T-helper 9 cell (primary cell): ENCODE data around the gene CLCN5.
"Not testable (repeated sequence)": the region's sequence is repeated elsewhere in the genome, so short reads cannot be mapped to it uniquely, and the experiment has no call there.

Source experiments
- DNase-seq: peaks from one replicate; pipeline ENCODE4 v3.0.0-alpha.2; 2020

CLCN5 gene

DNA sequence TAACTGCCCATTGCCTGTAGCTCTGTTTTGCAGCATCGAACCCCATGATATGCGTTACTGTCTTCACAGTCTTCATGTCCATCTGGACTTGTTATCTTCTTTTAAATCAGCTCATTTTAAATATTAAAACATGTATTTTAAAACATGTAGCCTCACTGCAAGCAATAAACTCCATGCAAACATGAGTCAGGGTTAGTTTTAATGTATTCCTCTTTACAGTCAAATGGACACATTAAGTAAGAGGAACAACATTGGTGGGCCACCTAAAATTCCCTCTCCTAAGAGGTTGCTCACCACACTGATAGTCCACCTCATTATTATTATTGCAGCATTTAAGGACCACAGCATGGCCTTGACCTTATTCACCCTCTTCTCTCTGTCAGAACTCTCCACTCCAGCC, 74.1 kb downstream of the CLCN5 start:
- no peak for DNase-seq

DNA sequence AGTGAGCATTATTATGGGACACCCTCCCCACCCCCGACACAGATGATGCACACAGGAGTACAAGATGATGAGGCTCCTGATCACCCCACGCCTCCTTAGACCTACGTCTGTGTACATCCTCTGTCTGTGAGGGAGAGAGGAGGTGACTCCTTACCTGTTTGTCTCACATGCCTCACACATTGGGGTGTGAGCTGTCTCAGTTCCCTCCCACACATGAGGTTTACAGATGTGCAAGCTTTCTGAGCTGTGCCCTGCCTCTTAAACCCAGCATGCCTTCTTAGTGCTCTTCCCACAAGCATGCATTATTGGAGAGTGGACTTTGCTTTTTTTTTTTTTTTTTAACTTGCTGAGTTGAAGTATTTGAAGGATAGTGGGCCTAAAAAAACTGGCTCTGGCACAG, 76.7 kb downstream of the CLCN5 start:
- no peak for DNase-seq

DNA sequence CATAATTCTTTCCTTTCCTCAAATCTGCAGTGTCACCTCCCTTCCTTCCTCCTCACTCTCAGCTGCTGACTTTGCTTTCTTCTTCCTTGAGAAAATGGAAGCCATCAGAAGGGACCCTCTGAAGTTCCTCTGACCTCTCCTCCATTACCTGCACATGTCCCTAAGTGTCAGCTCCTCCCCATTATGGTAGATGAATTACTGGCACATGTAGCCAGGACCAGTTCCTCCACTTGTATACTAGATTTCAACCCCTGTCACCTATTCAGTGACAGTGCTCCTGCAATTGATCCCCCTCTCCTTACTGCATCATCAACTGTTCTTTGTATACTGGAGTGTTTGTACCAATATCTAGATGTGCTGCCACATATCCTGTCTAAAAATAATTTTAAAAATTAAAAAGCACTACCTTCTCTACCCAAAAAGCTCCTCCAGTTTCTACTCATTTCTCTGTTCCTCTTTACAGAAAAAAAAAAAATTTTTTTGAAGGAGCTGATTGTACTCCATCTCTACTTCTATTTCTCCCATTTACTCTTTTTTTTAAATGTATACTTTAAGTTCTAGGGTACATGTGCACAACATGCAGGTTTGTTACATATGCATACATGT, 78.6 kb downstream of the CLCN5 start:
- DNase-seq, result no peak

DNA sequence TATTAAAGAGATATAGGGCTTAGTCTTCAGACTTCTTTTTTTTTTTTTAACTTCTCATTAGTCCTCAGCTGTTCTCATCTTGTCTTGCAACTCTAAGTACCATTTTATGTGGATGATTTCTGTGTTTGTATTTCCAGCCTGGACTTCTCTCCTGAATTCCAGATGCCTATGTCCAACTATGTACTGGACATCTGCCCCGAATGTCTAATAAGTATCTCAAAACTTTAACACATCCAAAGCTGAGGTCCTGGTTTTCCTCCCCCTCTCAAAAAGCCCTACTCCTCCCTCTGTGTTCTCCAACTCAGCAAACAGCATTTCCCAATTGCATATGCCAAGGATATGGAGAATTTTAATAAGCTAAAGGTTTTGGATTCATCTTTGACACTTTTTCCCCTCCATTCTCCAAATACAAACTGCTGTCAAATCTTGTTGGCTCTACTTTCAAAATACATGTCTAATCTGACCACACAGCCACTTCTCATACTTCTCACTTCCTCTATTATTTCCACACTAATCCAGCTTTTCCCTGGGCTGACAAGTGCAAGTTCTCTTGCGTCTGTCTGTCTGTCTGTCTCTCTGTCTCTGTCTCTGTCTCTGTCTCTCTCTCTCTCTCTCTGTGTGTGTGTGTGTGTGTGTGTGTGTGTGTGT, 79.8 kb downstream of the CLCN5 start:
- no peak for DNase-seq

DNA sequence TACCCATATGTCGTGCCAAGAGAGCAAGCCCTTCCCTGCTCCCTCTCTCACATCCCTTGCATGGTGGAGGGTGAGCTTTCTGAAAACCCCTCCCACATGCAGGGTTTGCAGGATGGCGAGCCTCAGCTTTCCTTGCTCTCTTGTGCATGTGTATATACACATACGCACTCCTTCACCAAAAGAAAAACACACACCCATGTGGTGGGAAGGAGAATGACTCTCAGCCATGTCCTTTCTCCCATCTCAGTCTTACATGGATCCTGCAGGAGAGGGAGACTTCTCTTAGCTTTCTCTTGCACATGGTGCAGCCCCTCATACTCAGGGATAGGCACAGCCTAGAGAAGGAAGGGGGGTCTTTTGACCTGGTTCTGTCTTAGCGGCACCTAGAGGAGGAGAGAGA, 81.1 kb downstream of the CLCN5 start:
- DNase-seq, result no peak

DNA sequence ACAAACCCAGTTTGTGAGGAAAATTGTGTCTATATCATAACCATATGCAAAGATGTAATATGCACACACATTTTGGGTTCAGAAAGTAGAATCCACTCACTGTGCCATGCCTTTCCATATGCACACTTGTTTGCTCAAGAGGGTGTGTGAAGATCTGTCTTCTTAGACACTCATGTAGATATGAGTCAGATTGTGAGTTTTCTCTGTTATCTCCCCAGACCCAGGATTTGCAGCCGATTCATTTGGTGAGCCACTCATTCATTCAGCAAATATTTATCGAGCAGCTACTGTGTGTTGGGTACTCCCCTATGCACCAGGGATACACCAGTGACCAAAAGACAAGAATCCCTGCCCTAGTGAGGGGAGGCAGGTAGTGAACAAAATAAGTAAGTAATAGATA, 81.5 kb downstream of the CLCN5 start:
- DNase-seq, result no peak

DNA sequence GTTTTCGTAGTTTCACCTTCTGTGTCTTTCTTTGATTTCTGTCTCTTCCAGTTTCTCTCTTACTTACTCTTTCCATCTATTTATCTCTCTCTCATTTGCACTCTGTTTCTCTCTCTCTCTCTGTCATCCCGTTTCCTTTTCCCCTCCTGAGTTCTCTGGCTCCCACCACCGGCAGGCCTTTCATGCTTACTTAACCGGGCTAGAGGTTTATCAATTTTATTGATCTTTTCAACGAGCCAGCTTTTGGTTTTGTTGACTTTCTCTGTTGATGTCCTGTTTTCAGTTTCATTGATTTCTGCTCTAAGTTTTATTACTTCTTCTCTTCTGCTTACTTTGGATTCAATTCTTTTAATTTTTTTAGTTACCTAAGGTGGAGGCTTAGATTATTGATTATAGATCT, 103.2 kb downstream of the CLCN5 start:
- DNase-seq, result not testable (repeated sequence)

DNA sequence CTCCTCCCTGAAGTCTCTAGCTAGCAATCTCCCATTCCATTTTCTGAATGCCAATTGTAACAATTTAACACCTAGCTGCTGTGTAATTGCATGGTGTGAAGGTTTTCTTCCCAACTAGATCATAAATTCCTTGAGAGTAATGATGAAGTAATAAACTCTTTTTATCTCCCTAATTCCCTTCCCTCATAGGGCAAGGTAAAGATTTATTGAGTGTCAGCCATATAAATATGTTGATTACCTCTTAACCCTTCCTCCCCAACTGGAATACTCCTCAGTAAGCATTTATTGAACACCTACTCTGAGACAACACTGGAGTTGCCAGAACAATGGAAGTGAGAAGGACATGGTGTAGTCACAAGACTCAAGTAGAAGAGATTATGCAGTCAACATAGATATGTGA, 112.7 kb downstream of the CLCN5 start:
- DNase-seq, result no peak

DNA sequence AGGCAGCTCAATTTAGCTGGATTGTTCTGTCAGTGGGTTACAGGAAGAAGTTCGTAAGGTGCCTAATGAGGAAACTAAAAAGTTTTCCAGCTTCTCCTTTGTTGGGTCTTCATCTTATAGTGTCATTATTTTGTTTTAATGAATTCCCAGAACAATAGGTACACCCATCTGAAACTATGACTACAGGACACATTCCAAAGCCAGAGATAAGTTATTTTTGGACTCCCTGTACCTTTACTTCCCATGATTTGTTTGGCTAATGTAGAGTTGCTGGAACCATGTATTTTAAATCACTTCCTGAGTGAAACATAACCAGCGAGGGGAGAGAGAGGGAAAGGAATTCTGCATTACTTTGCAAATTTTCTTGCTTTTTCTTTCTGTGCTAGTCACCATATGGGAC, 114.0 kb downstream of the CLCN5 start:
- DNase-seq, result no peak

DNA sequence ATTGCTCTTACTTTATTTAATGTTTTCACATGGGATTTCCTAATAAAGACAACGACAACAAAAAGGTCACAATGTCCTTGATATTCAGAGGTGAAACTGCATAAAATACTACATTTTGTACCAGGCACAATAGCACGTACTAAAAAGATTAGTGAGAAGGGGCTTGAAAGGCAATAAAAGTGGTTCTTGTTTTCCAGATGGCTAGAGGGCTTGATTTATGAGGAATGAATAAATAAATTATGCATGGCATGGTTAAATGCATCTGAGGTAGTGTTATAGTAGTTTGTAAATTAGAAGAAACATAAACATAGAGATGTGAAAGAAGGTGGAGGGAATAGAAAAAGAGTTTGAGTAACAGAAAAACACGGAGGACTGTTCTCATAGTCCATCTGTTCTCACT, 123.4 kb downstream of the CLCN5 start:
- DNase-seq, result no peak

DNA sequence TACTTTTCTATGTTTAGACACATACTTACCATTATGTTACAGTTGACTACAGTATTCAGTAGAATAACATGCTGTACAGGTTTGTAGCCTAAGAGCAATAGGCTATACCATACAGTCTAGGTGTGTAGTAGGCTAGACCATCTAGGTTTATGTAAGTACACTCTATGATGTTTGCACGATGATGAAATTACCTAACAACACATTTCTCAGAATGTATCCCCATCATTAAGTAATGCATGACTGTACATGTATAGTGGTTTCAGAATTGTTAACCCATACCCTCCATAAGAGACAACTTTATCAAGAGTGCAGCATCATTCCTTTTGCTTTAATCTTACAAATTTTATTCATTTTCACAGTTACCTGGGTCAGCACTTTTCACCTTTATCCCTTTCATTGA, 126.8 kb downstream of the CLCN5 start:
- DNase-seq, result no peak

DNA sequence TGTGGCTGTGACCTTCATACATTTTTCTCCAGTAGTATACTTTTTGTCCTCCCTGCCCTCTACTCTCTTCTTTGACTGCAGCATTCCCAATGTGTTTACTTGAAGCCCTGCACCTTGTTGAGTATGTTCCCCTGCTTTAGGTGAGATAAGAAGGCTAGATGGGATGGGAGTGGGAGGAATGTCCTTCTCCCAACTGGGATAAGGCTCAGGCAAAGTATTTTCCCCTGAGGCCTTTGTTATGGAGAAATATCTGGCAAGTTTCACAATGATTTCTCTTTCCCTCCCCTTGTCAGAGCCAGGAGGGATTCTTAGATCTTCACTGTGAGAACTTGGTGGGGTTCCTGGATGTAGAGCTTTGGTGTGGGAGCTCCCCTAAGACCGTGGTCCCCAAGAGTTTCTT, 131.8 kb downstream of the CLCN5 start:
- DNase-seq, result no peak

DNA sequence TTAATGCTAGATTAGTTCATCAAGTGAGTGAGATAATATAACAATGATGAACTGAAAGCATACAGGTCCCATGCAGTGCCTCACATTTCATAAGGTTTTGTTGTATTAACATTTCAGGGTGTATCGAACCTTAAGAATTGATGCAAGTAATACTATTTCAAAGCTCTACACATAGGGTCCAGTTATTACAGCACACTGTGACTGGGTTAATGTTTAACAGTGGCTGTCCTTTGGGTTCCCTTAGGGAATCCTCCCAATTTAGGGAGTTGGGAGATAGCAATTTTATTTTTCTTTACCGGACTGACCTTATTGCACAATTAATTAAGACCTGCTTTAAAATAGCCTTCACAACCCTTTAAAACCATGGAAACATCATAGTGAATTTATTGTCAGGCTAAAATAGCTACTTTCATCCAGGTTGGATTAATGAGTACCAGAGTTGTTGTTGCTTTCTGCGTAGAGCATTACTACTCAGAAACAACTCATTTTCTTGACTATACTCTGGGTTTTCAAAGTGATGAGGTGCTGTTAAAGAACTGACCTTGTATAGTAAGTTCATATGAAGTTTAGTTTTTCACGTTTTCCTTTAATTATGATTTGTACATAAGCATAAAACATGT, 144.0 kb downstream of the CLCN5 start:
- DNase-seq, result no peak

DNA sequence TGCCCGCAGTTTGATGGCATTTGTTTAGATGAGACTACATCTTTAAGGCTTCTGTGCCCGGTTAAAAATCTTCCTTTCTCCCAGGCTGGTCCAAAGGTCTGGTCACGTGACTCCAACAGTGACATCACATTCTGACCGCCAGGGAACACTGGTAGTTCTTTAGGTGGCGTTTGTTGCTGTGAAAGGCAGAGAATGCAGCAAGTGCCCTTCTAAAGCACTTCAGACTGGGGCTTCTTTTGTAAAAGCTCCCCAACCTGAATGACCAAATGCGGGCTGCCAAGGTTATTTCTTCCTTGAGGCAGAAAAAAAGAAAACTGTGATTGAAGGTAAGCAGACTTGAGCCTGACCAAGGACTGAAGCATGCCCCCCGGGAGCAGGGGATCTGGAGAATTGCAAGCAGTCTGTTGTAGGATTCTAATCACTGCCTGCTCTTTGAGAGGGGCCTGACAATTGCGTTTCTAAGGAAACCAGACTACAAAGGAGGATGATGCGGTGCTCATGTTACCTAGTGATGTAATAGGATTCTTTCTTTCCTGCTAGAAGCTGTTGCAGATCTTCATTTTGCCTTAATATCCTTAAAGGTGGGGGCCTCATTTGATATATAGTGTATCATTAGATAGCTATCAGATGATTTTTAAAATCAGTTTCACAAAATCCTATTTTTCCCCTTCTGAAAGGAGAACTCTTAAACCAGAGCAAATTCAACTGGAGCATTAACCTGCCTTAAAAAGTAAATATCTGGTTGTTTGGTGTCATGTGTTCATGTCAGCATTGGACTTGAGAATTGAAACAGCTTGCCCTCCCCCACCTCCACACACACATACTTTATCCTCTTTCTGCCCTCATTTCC, 145.3 kb downstream of the CLCN5 start:
- DNase-seq, result no peak

DNA sequence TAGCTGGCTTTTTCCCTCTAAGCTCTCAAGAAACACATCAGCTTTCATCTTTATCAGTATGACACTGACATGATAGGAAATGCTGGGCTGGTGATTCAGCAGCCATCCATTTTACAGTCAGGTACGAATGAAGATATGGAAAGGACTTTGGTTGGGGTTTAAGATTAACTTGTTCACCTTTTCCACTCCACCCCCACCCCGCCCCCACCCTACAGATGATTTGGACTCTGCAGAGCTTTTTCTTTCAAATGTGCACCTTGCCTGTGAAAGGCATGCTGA, 145.8 kb downstream of the CLCN5 start:
- no peak for DNase-seq

DNA sequence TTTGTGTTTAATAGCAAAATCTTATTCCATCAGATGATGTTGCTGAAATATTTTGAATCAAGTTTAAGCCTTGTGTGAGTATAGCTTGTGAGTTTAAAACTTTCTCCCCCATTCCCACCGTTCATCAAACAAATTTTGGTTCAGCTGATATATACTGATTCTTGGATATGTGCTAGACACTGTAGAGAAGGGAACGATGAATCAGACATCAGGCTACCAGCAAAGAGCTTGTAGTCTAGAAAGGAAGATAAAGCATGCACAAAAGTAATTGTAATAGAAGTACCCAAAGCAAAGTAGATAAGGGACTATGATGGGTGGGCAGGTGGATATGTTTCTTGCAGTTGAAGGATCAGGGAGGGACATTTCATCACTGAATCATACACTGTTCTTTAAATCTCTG, 146.5 kb downstream of the CLCN5 start:
- DNase-seq, result no peak

DNA sequence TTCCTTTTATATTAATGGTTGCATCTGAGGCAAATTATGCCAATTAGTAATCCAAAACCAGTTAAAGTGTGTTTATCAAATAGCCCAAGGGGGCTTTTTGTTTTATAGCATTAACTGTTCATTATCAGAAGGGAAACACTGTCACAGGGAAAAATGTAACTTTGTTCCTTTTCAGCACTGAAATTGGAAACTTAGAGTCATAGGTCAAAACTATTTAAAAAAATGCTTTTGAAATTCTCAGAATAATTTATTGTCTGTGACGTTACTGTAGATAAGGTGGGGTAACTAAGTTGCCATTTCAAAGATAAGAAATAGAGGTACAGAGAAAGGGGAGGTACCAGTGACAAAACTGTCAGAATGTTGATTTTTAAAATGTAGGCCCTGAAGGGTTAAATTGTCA, 149.1 kb downstream of the CLCN5 start:
- DNase-seq, result no peak

DNA sequence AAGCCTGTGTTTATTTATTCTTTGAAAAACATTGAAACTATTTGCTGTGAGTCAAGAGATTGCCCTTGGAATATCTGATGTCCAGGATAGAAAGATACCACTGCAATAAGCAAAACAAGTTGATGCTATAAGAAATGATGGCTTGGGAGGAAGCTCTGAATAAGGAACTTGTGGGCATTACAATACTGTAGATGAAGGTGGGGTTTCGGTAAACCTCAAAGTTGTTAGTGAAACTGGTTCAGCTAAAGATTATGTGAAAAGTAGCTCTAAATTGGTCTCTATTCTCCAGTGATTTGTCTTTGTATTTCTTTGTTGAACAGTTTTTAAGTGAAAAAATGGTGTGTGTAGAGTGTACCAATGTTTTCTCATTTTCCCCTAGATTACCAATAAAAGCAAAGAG, 149.7 kb downstream of the CLCN5 start:
- DNase-seq, result no peak

DNA sequence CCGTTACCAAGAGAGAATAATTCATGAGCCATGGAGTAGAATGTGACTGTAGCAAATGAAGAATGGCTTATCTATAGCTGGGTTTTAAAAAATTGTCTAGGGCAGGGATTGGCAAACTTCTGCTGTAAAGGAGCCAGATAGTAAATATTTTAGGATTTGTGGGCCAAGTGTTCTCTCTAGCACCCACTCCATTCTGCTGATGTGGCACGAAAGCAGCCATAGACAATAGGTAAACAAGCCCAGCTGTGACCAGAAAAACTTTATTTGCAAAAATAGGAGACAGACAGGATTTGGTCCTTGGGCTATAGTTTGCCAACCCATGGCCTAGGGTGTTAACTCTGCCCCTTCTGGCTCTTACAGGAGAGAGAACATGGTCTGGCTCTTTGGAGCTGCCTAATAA, 151.2 kb downstream of the CLCN5 start:
- DNase-seq, result no peak

DNA sequence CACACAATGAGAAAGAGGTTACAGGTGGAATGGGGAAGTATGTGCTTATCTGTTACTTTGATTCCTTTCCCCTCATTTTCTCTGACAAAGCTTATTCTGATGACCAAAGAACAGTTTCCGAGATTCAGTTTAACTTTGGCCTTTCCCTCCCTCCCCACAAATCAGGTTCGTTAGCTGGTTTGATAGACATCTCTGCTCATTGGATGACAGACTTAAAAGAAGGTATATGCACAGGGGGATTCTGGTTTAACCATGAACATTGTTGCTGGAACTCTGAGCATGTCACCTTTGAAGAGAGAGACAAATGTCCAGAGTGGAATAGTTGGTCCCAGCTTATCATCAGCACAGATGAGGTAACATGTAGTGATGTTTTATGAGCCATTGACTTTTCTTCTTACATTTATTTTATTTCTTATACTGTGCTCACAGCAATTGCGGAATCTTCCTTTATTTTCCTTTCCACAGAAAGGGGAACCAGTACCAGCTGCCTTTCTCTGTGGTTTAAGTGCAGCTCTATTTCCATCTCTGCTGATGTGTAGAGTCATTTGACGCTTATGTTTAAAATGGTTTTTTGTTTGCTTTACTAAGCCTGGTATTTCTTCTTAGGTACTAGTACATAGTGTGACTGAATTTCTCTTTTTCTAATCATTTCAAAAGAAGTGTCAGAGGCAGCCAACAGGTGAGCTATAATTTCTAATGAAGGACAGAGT, 153.4 kb downstream of the CLCN5 start:
- no peak for DNase-seq

DNA sequence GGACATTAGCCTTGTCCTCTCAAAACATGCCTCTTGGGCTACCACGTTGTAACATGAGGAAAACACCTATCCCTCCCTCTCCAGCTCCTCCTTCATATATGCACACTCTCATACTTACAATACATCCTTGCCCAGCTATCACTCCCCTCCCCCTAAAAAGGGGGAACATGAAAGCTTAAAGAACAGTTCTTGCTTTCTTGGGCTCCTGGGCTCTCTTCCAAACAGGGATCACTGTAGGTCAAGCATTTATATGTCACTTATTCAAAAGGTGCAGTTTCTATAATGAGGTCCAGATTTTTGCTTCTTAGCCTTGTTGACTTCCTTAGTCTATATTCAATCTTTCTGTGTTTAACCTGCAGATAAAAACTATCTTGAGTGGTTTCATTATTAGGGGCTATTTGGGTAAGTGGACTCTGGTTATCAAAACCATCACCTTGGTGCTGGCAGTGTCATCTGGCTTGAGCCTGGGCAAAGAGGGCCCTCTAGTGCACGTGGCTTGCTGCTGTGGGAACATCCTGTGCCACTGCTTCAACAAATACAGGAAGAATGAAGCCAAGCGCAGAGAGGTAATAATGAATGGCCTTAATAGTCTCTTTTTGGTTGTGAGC, 159.0 kb downstream of the CLCN5 start:
- no peak for DNase-seq

DNA sequence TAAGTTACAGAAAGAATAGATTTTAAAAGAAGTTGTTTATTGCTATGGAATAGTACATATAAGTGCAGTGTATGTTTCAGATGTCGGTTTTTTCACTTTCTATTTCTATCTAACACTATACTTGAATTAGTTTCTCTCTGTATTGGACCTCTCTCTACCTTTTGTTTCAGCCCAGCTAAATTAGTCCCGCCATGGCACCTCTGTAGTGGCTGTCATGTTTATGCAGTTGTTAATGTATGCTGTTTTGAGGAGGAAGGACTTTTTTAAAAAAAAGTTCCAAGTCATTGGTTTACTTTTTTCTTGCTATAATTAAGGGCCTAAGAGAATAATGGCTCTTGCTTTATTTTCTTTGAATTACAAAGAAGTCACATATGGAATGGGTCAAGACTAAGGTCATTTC, 160.3 kb downstream of the CLCN5 start:
- no peak for DNase-seq

DNA sequence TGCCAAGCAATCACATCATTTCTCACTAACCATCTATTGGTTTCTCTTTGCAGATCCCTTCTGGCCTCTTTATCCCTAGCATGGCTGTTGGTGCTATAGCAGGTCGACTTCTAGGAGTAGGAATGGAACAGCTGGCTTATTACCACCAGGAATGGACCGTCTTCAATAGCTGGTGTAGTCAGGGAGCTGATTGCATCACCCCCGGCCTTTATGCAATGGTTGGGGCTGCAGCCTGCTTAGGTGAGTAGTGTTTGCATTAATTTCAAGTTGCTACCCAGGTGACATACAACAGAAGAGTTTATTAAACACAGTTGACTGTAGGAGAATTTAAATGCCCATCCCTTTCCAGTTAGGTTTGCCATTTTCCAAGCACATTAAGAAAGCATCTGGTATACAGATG, 166.2 kb downstream of the CLCN5 start:
- no peak for DNase-seq
